Measurements from ENCODE around the gene SMIM13. TPM values are rescaled to one million over a fixed set of nuclear protein-coding genes. Genes with fewer than 3 reads are reported as not detected.

The SMIM13 gene
- polyA plus RNA-seq, 2 of the 4 experiments (the other 2 are of a cell fraction), result 12.7 to 12.8 TPM

DNA sequence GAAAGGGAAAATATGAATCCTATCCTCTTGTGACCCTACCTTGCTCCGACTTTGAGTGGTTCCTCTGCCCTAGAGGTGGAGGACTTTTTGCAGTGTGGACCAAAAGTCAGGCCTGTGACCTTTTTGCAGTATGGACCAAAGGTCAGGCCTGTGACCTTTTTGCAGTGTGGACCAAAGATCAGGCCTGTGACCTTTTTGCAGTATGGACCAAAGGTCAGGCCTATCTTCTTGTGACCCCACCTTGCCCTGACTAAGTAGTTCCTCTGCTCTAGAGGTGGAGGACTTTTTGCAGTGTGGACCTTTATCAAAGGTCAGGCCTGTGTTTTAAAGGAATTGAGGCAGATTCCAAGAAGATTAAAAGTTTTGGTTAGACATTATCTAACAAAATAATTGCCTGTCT lies 28.7 kb downstream of the SMIM13 start:
- no peak for ATAC-seq
- POLR2A ChIA-PET, result no interaction called here
- FAIRE-seq, result no peak

DNA sequence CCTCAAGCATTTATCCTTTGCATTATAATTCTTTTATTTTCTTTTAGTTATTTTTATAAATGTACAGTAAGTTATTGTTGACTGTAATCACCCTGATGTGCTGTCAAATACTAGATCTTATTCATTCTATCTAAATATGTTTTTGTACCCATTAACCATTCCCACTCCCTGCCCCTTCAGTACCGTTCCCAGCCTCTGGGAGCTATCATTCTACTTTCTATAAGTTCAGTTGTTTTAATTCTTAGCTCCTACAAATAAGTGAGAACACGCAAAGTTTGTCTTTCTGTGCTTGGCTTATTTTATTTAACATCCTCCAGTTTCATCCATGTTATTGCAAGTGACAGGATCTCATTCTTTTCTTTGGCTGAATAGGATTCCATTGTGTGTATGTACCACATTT lies 30.3 kb downstream of the SMIM13 start:
- ChIA-PET CTCF (no interaction called here), POLR2A (no interaction called here)
- WGBS (ENCODE audit: missing lambda C conversion rate), result 83% methylated on average over 2 of the region's 2 CpGs
- no peak for FAIRE-seq
- no peaks in the 10 kb centered on the region for H3K9me3 ChIP-seq
- DNase-seq (ENCODE audit: low read depth in 1 of 2, low spot score in 1 of 2), result no peak
- H3K27ac ChIP-seq, result no peak overlapping the region
- no peak overlapping the region for H3K4me3 ChIP-seq
- ATAC-seq, result peak in 1 of 2 experiments; percentile 34; a peak in 1 of 6 replicates
- no peak overlapping the region for H3K4me2 ChIP-seq
- H3K4me1 ChIP-seq, result peaks cover 43% of the 10 kb centered on the region
- TF ChIP-seq EP300 (IDR thresholded peaks at IDR 0.05), result no peak
- no peak for TF ChIP-seq EHMT2 (IDR thresholded peaks at IDR 0.05; ENCODE audit: low read depth)
- no peak for TF ChIP-seq PBX3 (IDR thresholded peaks at IDR 0.05)
- no peak for TF ChIP-seq ZC3H11A (IDR thresholded peaks at IDR 0.05)
- TF ChIP-seq ZNF302 (CRISPR knock-in tag; IDR thresholded peaks at IDR 0.05), result no peak
- TF ChIP-seq ESRRA (IDR thresholded peaks at IDR 0.05; ENCODE audit: borderline replicate concordance, low read length), result no peak
- TF ChIP-seq CHD4 (IDR thresholded peaks at IDR 0.05; ENCODE audit: borderline replicate concordance), result no peak
- no peak for TF ChIP-seq RFX5 (IDR thresholded peaks at IDR 0.05)
- no peak for TF ChIP-seq HOXB5 (CRISPR knock-in tag; IDR thresholded peaks at IDR 0.05)
- TF ChIP-seq HDAC2 (IDR thresholded peaks at IDR 0.05), result no peak
- no peak for TF ChIP-seq NFE2L2 (conservative IDR thresholded peaks at IDR 0.05; ENCODE audit: low read length)
- no peak for TF ChIP-seq NR3C1 (IDR thresholded peaks at IDR 0.05)
- TF ChIP-seq KDM1A (IDR thresholded peaks at IDR 0.05; ENCODE audit: low read depth), result no peak
- TF ChIP-seq KDM5A (IDR thresholded peaks at IDR 0.05), result no peak
- no peak for TF ChIP-seq RNF2 (IDR thresholded peaks at IDR 0.05; ENCODE audit: borderline replicate concordance, low read depth)
- TF ChIP-seq SREBF2 (IDR thresholded peaks at IDR 0.05), result no peak

More for the DNA sequence above, 28.7 kb downstream of the SMIM13 start:
- Histone ChIP-seq H3K4me2 (no peak overlapping the region), H3K4me1 (peaks cover 38% of the 10 kb centered on the region), H3K9me3 (no peaks in the 10 kb centered on the region), H3K4me3 (no peak overlapping the region), H3K27ac (no peak overlapping the region)
- WGBS (ENCODE audit: missing lambda C conversion rate), result 92% methylated on average over 1 of the region's 1 CpG
- no peak for DNase-seq (ENCODE audit: low read depth in 1 of 2, low spot score in 1 of 2)
- TF ChIP-seq SMC3 (IDR thresholded peaks at IDR 0.05) (no peak), PBX3 (IDR thresholded peaks at IDR 0.05) (no peak), JUN (IDR thresholded peaks at IDR 0.05) (no peak), ATOH8 (CRISPR knock-in tag; IDR thresholded peaks at IDR 0.05; ENCODE audit: low read depth) (no peak), CBX8 (IDR thresholded peaks at IDR 0.05) (no peak), ZFP36 (IDR thresholded peaks at IDR 0.05; ENCODE audit: borderline replicate concordance, partially characterized antibody) (no peak), POLR2A (IDR thresholded peaks at IDR 0.05; ENCODE audit: low read length) (no peak)
- CTCF ChIA-PET, result no interaction called here

DNA sequence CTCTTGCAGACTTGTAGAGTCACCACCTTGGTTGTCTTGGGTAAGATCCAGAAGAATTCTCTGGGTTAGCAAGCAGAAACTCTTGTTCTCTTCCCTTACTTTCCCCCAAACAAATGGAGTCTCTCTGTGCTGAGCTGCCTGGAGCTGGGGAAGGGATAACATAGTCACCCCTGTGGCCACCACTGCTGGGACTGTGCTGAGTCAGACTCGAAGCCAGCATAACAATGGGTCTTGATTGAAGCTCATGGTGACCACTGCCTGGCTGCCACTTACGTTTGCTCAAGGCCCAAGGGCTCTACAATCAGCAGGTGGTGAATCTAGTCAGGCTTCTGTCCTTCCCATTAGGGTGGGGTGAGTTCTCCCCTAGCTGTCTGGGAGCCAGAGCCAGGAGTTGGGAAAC lies 33.2 kb downstream of the SMIM13 start:
- WGBS (ENCODE audit: missing lambda C conversion rate), result 75% methylated on average over 2 of the region's 2 CpGs
- Histone ChIP-seq H3K4me1 (peaks cover 32% of the 10 kb centered on the region), H3K27ac (peak overlapping the region in 1 of 2 experiments; percentile 28; a peak in 1 of 6 replicates), H3K4me2 (no peak overlapping the region), H3K9me3 (no peaks in the 10 kb centered on the region), H3K4me3 (no peak overlapping the region)
- ATAC-seq, result peak in 1 of 2 experiments; percentile 30; a peak in 2 of 6 replicates
- POLR2A ChIA-PET, result no interaction called here
- no peak for FAIRE-seq
- CTCF ChIA-PET, result interaction anchor here (0.9 to 1.6 kb wide), 3 partner anchors 8 to 369 kb away, joined by 3 to 6 read pairs (median 4); no protein-coding TSS in a partner anchor
- DNase-seq (ENCODE audit: low read depth in 1 of 2, low spot score in 1 of 2), result no peak
- TF ChIP-seq BHLHE40 (IDR thresholded peaks at IDR 0.05; ENCODE audit: low read depth, low read length), result no peak
- no peak for TF ChIP-seq FOXS1 (CRISPR knock-in tag; IDR thresholded peaks at IDR 0.05)
- TF ChIP-seq ZC3H11A (IDR thresholded peaks at IDR 0.05), result no peak
- no peak for TF ChIP-seq CBX2 (IDR thresholded peaks at IDR 0.05; ENCODE audit: borderline replicate concordance, low read depth)
- no peak for TF ChIP-seq KDM5A (IDR thresholded peaks at IDR 0.05)
- TF ChIP-seq, protein P1, sequence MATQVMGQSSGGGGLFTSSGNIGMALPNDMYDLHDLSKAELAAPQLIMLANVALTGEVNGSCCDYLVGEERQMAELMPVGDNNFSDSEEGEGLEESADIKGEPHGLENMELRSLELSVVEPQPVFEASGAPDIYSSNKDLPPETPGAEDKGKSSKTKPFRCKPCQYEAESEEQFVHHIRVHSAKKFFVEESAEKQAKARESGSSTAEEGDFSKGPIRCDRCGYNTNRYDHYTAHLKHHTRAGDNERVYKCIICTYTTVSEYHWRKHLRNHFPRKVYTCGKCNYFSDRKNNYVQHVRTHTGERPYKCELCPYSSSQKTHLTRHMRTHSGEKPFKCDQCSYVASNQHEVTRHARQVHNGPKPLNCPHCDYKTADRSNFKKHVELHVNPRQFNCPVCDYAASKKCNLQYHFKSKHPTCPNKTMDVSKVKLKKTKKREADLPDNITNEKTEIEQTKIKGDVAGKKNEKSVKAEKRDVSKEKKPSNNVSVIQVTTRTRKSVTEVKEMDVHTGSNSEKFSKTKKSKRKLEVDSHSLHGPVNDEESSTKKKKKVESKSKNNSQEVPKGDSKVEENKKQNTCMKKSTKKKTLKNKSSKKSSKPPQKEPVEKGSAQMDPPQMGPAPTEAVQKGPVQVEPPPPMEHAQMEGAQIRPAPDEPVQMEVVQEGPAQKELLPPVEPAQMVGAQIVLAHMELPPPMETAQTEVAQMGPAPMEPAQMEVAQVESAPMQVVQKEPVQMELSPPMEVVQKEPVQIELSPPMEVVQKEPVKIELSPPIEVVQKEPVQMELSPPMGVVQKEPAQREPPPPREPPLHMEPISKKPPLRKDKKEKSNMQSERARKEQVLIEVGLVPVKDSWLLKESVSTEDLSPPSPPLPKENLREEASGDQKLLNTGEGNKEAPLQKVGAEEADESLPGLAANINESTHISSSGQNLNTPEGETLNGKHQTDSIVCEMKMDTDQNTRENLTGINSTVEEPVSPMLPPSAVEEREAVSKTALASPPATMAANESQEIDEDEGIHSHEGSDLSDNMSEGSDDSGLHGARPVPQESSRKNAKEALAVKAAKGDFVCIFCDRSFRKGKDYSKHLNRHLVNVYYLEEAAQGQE (IDR thresholded peaks at IDR 0.05), result no peak
- TF ChIP-seq SMC3 (IDR thresholded peaks at IDR 0.05), result no peak
- TF ChIP-seq HOXB13 (CRISPR knock-in tag; IDR thresholded peaks at IDR 0.05; ENCODE audit: low read depth), result no peak
- no peak for TF ChIP-seq BCL3 (IDR thresholded peaks at IDR 0.05)
- no peak for TF ChIP-seq JUNB (IDR thresholded peaks at IDR 0.05)

Measured in A549 (cell line).